Liver (tissue), 9 donors: ENCODE measurements around the gene NCAM2. TPM values are rescaled to one million over a fixed set of nuclear protein-coding genes. Genes with fewer than 3 reads are reported as not detected.

Source experiments
- DNase-seq: peaks from one replicate; pipeline ENCODE4 v3.0.0-alpha.2; 2017; ENCODE audit warnings: low spot score
- H3K27ac ChIP-seq, 2 donors: one replicate each; pipeline ENCODE4 v1.7.0; 2013; ENCODE audit warnings: inconsistent platforms in 2 of 2, low read length in 2 of 2, control low read depth in 1 of 2, low read depth in 1 of 2, mild to moderate bottlenecking in 1 of 2
- H3K27me3 ChIP-seq, 4 donors: one replicate each; pipeline versions ENCODE4 v1.6.1 to v1.7.0; 2013; ENCODE audit warnings: low read length in 3 of 4, inconsistent platforms in 1 of 4, mild to moderate bottlenecking in 1 of 4, moderate library complexity in 1 of 4; ENCODE audit not compliant: control insufficient read depth in 4 of 4, insufficient read depth in 4 of 4
- H3K36me3 ChIP-seq, 4 donors: one replicate each; pipeline versions ENCODE4 v1.6.1 to v1.7.0; 2013; ENCODE audit warnings: low read length in 3 of 4, mild to moderate bottlenecking in 3 of 4, low read depth in 1 of 4, moderate library complexity in 1 of 4; ENCODE audit not compliant: control insufficient read depth in 4 of 4, insufficient read depth in 3 of 4
- H3K4me1 ChIP-seq, 4 donors: one replicate each; pipeline versions ENCODE4 v1.6.1 to v1.7.0; 2013; ENCODE audit warnings: low read length in 3 of 4, mild to moderate bottlenecking in 3 of 4, moderate library complexity in 1 of 4; ENCODE audit not compliant: control insufficient read depth in 4 of 4, insufficient read depth in 4 of 4
- H3K4me3 ChIP-seq, 3 donors: one replicate each; pipeline versions ENCODE4 v1.6.1 to v1.7.0; 2013; ENCODE audit warnings: low read length in 3 of 3, control low read depth in 1 of 3, low read depth in 1 of 3, mild to moderate bottlenecking in 1 of 3
- H3K9ac ChIP-seq, 2 donors: one replicate each; pipeline ENCODE4 v1.7.0; 2013; ENCODE audit warnings: low read length in 2 of 2, mild to moderate bottlenecking in 2 of 2, moderate library complexity in 2 of 2, control low read depth in 1 of 2, low read depth in 1 of 2
- H3K9me3 ChIP-seq, 4 donors: one replicate each; pipeline versions ENCODE4 v1.6.1 to v1.7.0; 2013; ENCODE audit warnings: low read length in 3 of 4; ENCODE audit not compliant: control insufficient read depth in 4 of 4
- FOXA1 ChIP-seq: IDR thresholded peaks from 2 replicates; pipeline ENCODE4 v1.6.1; 2016; ENCODE audit warnings: antibody characterized with exemption
- FOXA2 ChIP-seq: IDR thresholded peaks from 2 replicates; pipeline ENCODE4 v1.6.1; 2016; ENCODE audit warnings: antibody characterized with exemption
- GABPA ChIP-seq, 2 donors: IDR thresholded peaks in 1 of 2; conservative IDR thresholded peaks in 1 of 2; 2 replicates each; pipeline ENCODE4 v1.6.1; 2016; ENCODE audit warnings: antibody characterized with exemption in 2 of 2, mild to moderate bottlenecking in 1 of 2, moderate library complexity in 1 of 2
- HNF4A ChIP-seq, 2 donors: conservative IDR thresholded peaks; 2 replicates each; pipeline ENCODE4 v1.6.1; 2016; ENCODE audit warnings: antibody characterized with exemption in 2 of 2, mild to moderate bottlenecking in 2 of 2
- HNF4G ChIP-seq: IDR thresholded peaks from 2 replicates; pipeline ENCODE4 v1.6.1; 2016; ENCODE audit warnings: antibody characterized with exemption
- JUND ChIP-seq, 2 donors: IDR thresholded peaks; 2 replicates each; pipeline ENCODE4 v1.6.1; 2016; ENCODE audit warnings: antibody characterized with exemption in 2 of 2
- NR2F2 ChIP-seq: IDR thresholded peaks from 2 replicates; pipeline ENCODE4 v1.6.1; 2016; ENCODE audit warnings: antibody characterized with exemption
- SP1 ChIP-seq: IDR thresholded peaks from 2 replicates; pipeline ENCODE4 v1.6.1; 2018; ENCODE audit warnings: antibody characterized with exemption, mild to moderate bottlenecking
- TAF1 ChIP-seq: conservative IDR thresholded peaks from 2 replicates; pipeline ENCODE4 v1.6.1; 2016; ENCODE audit warnings: antibody characterized with exemption, mild to moderate bottlenecking
- YY1 ChIP-seq: IDR thresholded peaks from 2 replicates; pipeline ENCODE4 v1.6.1; 2016; ENCODE audit warnings: antibody characterized with exemption, mild to moderate bottlenecking
- ZBTB33 ChIP-seq: IDR thresholded peaks from 2 replicates; pipeline ENCODE4 v1.6.1; 2016; ENCODE audit warnings: antibody characterized with exemption
- WGBS: extraction: QIAGEN DNeasy Blood & Tissue Kit; methylation state at CpG from one replicate; pipeline ENCODE4 v1.1.7; 2013; 5-methylcytosine and 5-hydroxymethylcytosine counted together
- polyA plus RNA-seq, 2 donors: library from polyadenylated mRNA; stranded (reverse) in 1 of 2; unstranded in 1 of 2; fragments of 200-250 nt in 1 of 2; fragments of >200 nt in 1 of 2; fragmentation: Nextera tagmentation in 1 of 2; extraction: Ambion mirVana in 1 of 2; gene quantifications; one replicate each; pipeline versions ENCODE4 v1.2.1 to v1.2.3, GENCODE V29; 2013 to 2015
- total RNA-seq, 2 donors: library from RNA; depleted of rRNA; stranded (reverse); fragments of >200 nt; gene quantifications; one replicate each; pipeline ENCODE4 v1.2.3, GENCODE V29; 2014
- TF ChIP-seq, protein P1 (sequence below): fragments of 150-350 bp; IDR thresholded peaks from 2 replicates; pipeline ENCODE4 v1.5.1; 2017; ENCODE audit warnings: improper control_type of control experiment, low read depth, low read length; ENCODE audit not compliant: missing input control
- donor health status: healthy.
- donor health status: healthy.
- donor health status: healthy.
- donor health status: healthy.
- donor health status: healthy.

Gene NCAM2
- total and polyA plus RNA-seq, 4 donors: 0.06 to 0.51 (median 0.24) TPM

- TF ChIP-seq, protein P1, sequence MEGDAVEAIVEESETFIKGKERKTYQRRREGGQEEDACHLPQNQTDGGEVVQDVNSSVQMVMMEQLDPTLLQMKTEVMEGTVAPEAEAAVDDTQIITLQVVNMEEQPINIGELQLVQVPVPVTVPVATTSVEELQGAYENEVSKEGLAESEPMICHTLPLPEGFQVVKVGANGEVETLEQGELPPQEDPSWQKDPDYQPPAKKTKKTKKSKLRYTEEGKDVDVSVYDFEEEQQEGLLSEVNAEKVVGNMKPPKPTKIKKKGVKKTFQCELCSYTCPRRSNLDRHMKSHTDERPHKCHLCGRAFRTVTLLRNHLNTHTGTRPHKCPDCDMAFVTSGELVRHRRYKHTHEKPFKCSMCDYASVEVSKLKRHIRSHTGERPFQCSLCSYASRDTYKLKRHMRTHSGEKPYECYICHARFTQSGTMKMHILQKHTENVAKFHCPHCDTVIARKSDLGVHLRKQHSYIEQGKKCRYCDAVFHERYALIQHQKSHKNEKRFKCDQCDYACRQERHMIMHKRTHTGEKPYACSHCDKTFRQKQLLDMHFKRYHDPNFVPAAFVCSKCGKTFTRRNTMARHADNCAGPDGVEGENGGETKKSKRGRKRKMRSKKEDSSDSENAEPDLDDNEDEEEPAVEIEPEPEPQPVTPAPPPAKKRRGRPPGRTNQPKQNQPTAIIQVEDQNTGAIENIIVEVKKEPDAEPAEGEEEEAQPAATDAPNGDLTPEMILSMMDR: no peak
- TF ChIP-seq JUND (IDR thresholded peaks at IDR 0.05): no peak
- TF ChIP-seq HNF4G: no peak
- no peak for TF ChIP-seq SP1
- 58% methylated on average over 1 of the region's 1 CpG for WGBS
- H3K9me3 ChIP-seq: no peaks in the 10 kb centered on the region
- no peak overlapping the region for H3K27ac ChIP-seq
- H3K36me3 ChIP-seq: no peaks in the 10 kb centered on the region
- H3K27me3 ChIP-seq: no peaks in the 10 kb centered on the region
- H3K4me3 ChIP-seq: no peak overlapping the region
- no peak overlapping the region for H3K9ac ChIP-seq
- DNase-seq: no peak
- H3K4me1 ChIP-seq: no peaks in the 10 kb centered on the region
Observed at GRCh38 chr21:21084179-21084578, 86.0 kb downstream of the NCAM2 start.

DNA sequence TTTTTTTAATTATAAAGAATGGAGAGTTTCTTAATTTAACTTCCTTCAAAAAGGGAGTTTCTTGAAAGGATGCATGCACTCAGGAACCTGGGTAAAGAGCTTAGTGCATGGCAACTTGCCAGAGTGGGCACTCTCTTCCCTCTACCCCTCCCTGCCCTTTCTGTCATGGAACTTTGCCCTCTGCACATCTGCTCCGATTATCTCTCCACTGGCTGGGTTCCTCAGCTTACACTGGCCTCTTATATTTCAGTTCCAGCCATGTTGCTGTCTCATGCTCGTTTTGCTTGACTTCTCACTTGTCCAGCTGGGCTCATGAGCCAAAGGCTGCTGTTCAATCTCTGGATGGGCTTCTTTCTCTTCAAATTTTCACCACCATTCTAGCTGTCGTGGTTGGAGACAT is 87.0 kb downstream of the NCAM2 start:
- H3K9me3 ChIP-seq: no peaks in the 10 kb centered on the region
- no peak overlapping the region for H3K9ac ChIP-seq
- H3K27ac ChIP-seq: no peak overlapping the region
- TF ChIP-seq TAF1: no peak
- no peak for TF ChIP-seq NR2F2
- no peak for TF ChIP-seq FOXA1
- TF ChIP-seq FOXA2: no peak
- H3K4me3 ChIP-seq: no peak overlapping the region
- no peaks in the 10 kb centered on the region for H3K4me1 ChIP-seq
- 43% methylated on average over 3 of the region's 3 CpGs for WGBS
- DNase-seq: no peak
- H3K36me3 ChIP-seq: no peaks in the 10 kb centered on the region
- no peaks in the 10 kb centered on the region for H3K27me3 ChIP-seq

GRCh38 chr21:21096956-21097355 is 98.7 kb downstream of the NCAM2 start:
- H3K4me1 ChIP-seq: no peaks in the 10 kb centered on the region
- TF ChIP-seq, protein P1: no peak
- TF ChIP-seq FOXA1 (no peak), ZBTB33 (no peak), HNF4G (no peak), JUND (IDR thresholded peaks at IDR 0.05) (no peak), YY1 (no peak), GABPA (IDR thresholded peaks at IDR 0.05 in 1 of 2, conservative IDR thresholded peaks at IDR 0.05 in 1 of 2) (no peak), HNF4A (conservative IDR thresholded peaks at IDR 0.05) (no peak)
- no peak for DNase-seq
- H3K4me3 ChIP-seq: no peak overlapping the region
- no peak overlapping the region for H3K9ac ChIP-seq
- no peaks in the 10 kb centered on the region for H3K9me3 ChIP-seq
- H3K27me3 ChIP-seq: no peaks in the 10 kb centered on the region
- H3K27ac ChIP-seq: no peak overlapping the region
- H3K36me3 ChIP-seq: no peaks in the 10 kb centered on the region
- WGBS: 59% methylated on average over 5 of the region's 5 CpGs
